Hepatocyte (in vitro differentiated cells): ENCODE measurements around the gene FAM83E.

Source experiments
- EZH2 ChIP-seq: fragments of 200-600 bp; sonication (generic); IDR thresholded peaks from 2 replicates; pipeline ENCODE4 v1.6.1; 2016; ENCODE audit warnings: antibody characterized with exemption, mild to moderate bottlenecking, borderline replicate concordance
- EZH2phosphoT487 ChIP-seq: fragments of 200-600 bp; sonication (generic); IDR thresholded peaks from one replicate; pipeline ENCODE4 v1.6.1; 2018; ENCODE audit warnings: antibody characterized with exemption, mild to moderate bottlenecking, low read depth, moderate library complexity; ENCODE audit not compliant: unreplicated experiment, severe bottlenecking
- TF ChIP-seq, protein P1 (sequence below): fragments of 200-600 bp; sonication (generic); IDR thresholded peaks from 2 replicates; pipeline ENCODE4 v1.5.1; 2016; ENCODE audit warnings: antibody characterized with exemption, mild to moderate bottlenecking; ENCODE audit not compliant: poor library complexity

- TF ChIP-seq, protein P1, sequence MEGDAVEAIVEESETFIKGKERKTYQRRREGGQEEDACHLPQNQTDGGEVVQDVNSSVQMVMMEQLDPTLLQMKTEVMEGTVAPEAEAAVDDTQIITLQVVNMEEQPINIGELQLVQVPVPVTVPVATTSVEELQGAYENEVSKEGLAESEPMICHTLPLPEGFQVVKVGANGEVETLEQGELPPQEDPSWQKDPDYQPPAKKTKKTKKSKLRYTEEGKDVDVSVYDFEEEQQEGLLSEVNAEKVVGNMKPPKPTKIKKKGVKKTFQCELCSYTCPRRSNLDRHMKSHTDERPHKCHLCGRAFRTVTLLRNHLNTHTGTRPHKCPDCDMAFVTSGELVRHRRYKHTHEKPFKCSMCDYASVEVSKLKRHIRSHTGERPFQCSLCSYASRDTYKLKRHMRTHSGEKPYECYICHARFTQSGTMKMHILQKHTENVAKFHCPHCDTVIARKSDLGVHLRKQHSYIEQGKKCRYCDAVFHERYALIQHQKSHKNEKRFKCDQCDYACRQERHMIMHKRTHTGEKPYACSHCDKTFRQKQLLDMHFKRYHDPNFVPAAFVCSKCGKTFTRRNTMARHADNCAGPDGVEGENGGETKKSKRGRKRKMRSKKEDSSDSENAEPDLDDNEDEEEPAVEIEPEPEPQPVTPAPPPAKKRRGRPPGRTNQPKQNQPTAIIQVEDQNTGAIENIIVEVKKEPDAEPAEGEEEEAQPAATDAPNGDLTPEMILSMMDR: no peak
- TF ChIP-seq EZH2 (no peak), EZH2phosphoT487 (no peak)
Observed at GRCh38 chr19:48623556-48624066, 8.7 kb upstream of the FAM83E start.
